GM19467 (cell line): ENCODE results near the gene SEL1L3.
"Not testable (repeated sequence)": the region's sequence is repeated elsewhere in the genome, so short reads cannot be mapped to it uniquely, and the experiment has no call there.

Source experiments
- ATAC-seq: cut with Tn5 transposase; IDR thresholded peaks from one replicate; pipeline ENCODE4 v1.9.1; 2021; ENCODE audit warnings: mild to moderate bottlenecking, moderate library complexity; ENCODE audit not compliant: unreplicated experiment

The SEL1L3 gene

GRCh38 chr4:25879991-25880651 is 17.3 kb upstream of the SEL1L3 start:
- peak; percentile 51 for ATAC-seq

- no peak for ATAC-seq
These were observed 16.8 kb upstream of the SEL1L3 start for GRCh38 chr4:25879587-25879986.

- ATAC-seq: no peak
These were observed 16.4 kb upstream of the SEL1L3 start for GRCh38 chr4:25879091-25879584.

GRCh38 chr4:25878676-25879075 is 15.9 kb upstream of the SEL1L3 start:
- no peak for ATAC-seq

- ATAC-seq: peak; percentile 49
These were observed 12.5 kb upstream of the SEL1L3 start for GRCh38 chr4:25875281-25875745.

GRCh38 chr4:25874655-25875054 is 11.9 kb upstream of the SEL1L3 start:
- peak; percentile 52 for ATAC-seq

- ATAC-seq: no peak
These were observed 10.9 kb upstream of the SEL1L3 start for GRCh38 chr4:25873632-25874129.

GRCh38 chr4:25872851-25873631 is 10.3 kb upstream of the SEL1L3 start:
- no peak for ATAC-seq

- ATAC-seq: peak; percentile 31
These were observed 7.3 kb upstream of the SEL1L3 start for GRCh38 chr4:25870081-25870480.

- ATAC-seq: no peak
These were observed 5.0 kb upstream of the SEL1L3 start for GRCh38 chr4:25867781-25868294.

GRCh38 chr4:25866401-25866800 is 3.6 kb upstream of the SEL1L3 start:
- not testable (repeated sequence) for ATAC-seq

- no peak for ATAC-seq
These were observed 2.8 kb upstream of the SEL1L3 start for GRCh38 chr4:25865586-25865985.

- ATAC-seq: no peak
These were observed 1.1 kb upstream of the SEL1L3 start for GRCh38 chr4:25863831-25864418.

GRCh38 chr4:25863347-25863784 is 578 bp upstream of the SEL1L3 start:
- no peak for ATAC-seq

GRCh38 chr4:25861951-25862410 is 807 bp downstream of the SEL1L3 start:
- no peak for ATAC-seq

- no peak for ATAC-seq
These were observed 1.4 kb downstream of the SEL1L3 start for GRCh38 chr4:25861280-25861950.

GRCh38 chr4:25860586-25861279 is 2.1 kb downstream of the SEL1L3 start:
- no peak for ATAC-seq

GRCh38 chr4:25859429-25860148 is 3.2 kb downstream of the SEL1L3 start:
- ATAC-seq: peak; percentile 45

- no peak for ATAC-seq
These were observed 4.9 kb downstream of the SEL1L3 start for GRCh38 chr4:25857851-25858400.
